Brain microvascular endothelial cell (primary cell): Measurements from ENCODE around the gene IRF2BP1.

Source experiments
- DNase-seq: peaks from one replicate; pipeline ENCODE4 v3.0.0-alpha.2; 2020
- H3K27ac ChIP-seq: fragments of 250-450 bp; sonication (Bioruptor Pico); 2 replicates; pipeline ENCODE4 v1.5.1; 2020; ENCODE audit warnings: mild to moderate bottlenecking, moderate library complexity
- H3K27me3 ChIP-seq: fragments of 250-450 bp; sonication (Bioruptor Pico); replicated peaks from 2 replicates; pipeline ENCODE4 v1.5.1; 2020; ENCODE audit warnings: mild to moderate bottlenecking
- H3K36me3 ChIP-seq: fragments of 250-450 bp; sonication (Bioruptor Pico); replicated peaks from 2 replicates; pipeline ENCODE4 v1.5.1; 2020; ENCODE audit warnings: mild to moderate bottlenecking
- H3K4me3 ChIP-seq: 2 replicates; pipeline ENCODE4 v1.5.1; 2011; ENCODE audit warnings: low read depth, mild to moderate bottlenecking, control low read depth, low read length, moderate library complexity
- in situ Hi-C: cut with HindIII; loops from 2 replicates; pipeline ENCODE4 v1.10.0; 2017; ENCODE audit warnings: low sequenced_read_pairs, low pct_ligation_motif_present
- TF ChIP-seq, protein P1 (sequence below): IDR thresholded peaks from 2 replicates; pipeline ENCODE4 v1.5.1; 2011; ENCODE audit warnings: low read depth, mild to moderate bottlenecking, moderate library complexity, low read length, control low read depth, inconsistent platforms; ENCODE audit errors: missing control alignments

The IRF2BP1 gene

GRCh38 chr19:45862271-45862563 lies 23.7 kb downstream of the IRF2BP1 start:
- Histone ChIP-seq H3K27me3 (peaks cover 21% of the 10 kb centered on the region), H3K4me3 (peak overlapping the region; percentile 97), H3K36me3 (peaks cover 9% of the 10 kb centered on the region), H3K27ac (peak overlapping the region; percentile 80)
- in situ Hi-C loops = no loop called here
- TF ChIP-seq, protein P1, sequence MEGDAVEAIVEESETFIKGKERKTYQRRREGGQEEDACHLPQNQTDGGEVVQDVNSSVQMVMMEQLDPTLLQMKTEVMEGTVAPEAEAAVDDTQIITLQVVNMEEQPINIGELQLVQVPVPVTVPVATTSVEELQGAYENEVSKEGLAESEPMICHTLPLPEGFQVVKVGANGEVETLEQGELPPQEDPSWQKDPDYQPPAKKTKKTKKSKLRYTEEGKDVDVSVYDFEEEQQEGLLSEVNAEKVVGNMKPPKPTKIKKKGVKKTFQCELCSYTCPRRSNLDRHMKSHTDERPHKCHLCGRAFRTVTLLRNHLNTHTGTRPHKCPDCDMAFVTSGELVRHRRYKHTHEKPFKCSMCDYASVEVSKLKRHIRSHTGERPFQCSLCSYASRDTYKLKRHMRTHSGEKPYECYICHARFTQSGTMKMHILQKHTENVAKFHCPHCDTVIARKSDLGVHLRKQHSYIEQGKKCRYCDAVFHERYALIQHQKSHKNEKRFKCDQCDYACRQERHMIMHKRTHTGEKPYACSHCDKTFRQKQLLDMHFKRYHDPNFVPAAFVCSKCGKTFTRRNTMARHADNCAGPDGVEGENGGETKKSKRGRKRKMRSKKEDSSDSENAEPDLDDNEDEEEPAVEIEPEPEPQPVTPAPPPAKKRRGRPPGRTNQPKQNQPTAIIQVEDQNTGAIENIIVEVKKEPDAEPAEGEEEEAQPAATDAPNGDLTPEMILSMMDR = no peak
- no peak for DNase-seq

- Histone ChIP-seq H3K4me3 (no peak overlapping the region), H3K36me3 (peaks cover 9% of the 10 kb centered on the region), H3K27ac (no peak overlapping the region), H3K27me3 (peaks cover 20% of the 10 kb centered on the region)
- no peak for DNase-seq
- TF ChIP-seq, protein P1 = no peak
- in situ Hi-C loops = no loop called here
These were observed 25.3 kb downstream of the IRF2BP1 start for GRCh38 chr19:45860359-45861259.

GRCh38 chr19:45854167-45854778 lies 31.7 kb downstream of the IRF2BP1 start:
- TF ChIP-seq, protein P1 = no peak
- Histone ChIP-seq H3K27ac (no peak overlapping the region), H3K36me3 (peaks cover 60% of the 10 kb centered on the region), H3K27me3 (no peaks in the 10 kb centered on the region), H3K4me3 (no peak overlapping the region)
- in situ Hi-C loops = no loop called here
- no peak for DNase-seq

DNA sequence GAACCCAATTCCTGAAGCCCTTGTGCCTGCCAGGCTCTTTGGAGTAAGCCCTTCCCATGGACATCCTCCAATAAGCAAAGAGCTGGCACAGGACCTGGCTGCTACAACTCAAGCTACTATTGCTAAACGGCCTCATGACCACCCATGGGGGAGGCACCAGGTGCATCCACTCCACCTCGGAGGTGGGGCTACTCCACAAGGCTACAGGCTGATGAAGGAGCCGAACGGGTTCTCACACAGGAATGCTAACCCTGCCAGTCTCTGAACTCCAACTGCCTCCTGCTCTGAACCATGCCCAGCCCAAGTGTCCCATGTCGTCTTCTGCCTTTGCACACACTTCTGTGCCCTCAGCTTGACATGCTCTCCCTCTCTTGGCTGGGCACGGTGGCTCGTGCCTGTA lies 33.0 kb downstream of the IRF2BP1 start:
- Histone ChIP-seq H3K27ac (no peak overlapping the region), H3K27me3 (no peaks in the 10 kb centered on the region), H3K4me3 (no peak overlapping the region), H3K36me3 (peaks cover 68% of the 10 kb centered on the region)
- no peak for DNase-seq
- TF ChIP-seq, protein P1 = no peak
- in situ Hi-C loops = no loop called here

- TF ChIP-seq, protein P1 = no peak
- peak; percentile 39 for DNase-seq
- peaks cover 75% of the 10 kb centered on the region for H3K36me3 ChIP-seq
- no peaks in the 10 kb centered on the region for H3K27me3 ChIP-seq
- in situ Hi-C loops = no loop called here
- no peak overlapping the region for H3K4me3 ChIP-seq
- H3K27ac ChIP-seq = peak overlapping the region; percentile 13
These were observed 33.7 kb downstream of the IRF2BP1 start for GRCh38 chr19:45852145-45852750.
